Trophoblast cell (in vitro differentiated cells and primary cell): Measurements from ENCODE around the gene RHOT2. TPM values are rescaled to one million over a fixed set of nuclear protein-coding genes. Genes with fewer than 3 reads are reported as not detected.

Experiments used
- DNase-seq, 2 donors: peaks; one replicate each; pipeline ENCODE4 v3.0.0-alpha.2; 2016
- H2AFZ ChIP-seq: 2 replicates; pipeline ENCODE4 v1.6.1; 2013; ENCODE audit warnings: low read length, moderate library complexity, mild to moderate bottlenecking; ENCODE audit not compliant: insufficient read depth, poor library complexity
- H2AK5ac ChIP-seq: 2 replicates; pipeline ENCODE4 v1.6.1; 2013; ENCODE audit warnings: mild to moderate bottlenecking, low read length
- H2BK120ac ChIP-seq: 2 replicates; pipeline ENCODE4 v1.6.1; 2013; ENCODE audit warnings: low read length, mild to moderate bottlenecking, moderate library complexity; ENCODE audit not compliant: insufficient read depth, poor library complexity
- H2BK12ac ChIP-seq: 2 replicates; pipeline ENCODE4 v1.6.1; 2013; ENCODE audit warnings: mild to moderate bottlenecking, low read length, moderate library complexity
- H2BK5ac ChIP-seq: 2 replicates; pipeline ENCODE4 v1.6.1; 2013; ENCODE audit warnings: low read length, low read depth, moderate library complexity, mild to moderate bottlenecking; ENCODE audit not compliant: poor library complexity
- H3K14ac ChIP-seq: 2 replicates; pipeline ENCODE4 v1.6.1; 2013; ENCODE audit warnings: mild to moderate bottlenecking, low read length
- H3K18ac ChIP-seq: 2 replicates; pipeline ENCODE4 v1.6.1; 2013; ENCODE audit warnings: mild to moderate bottlenecking, low read length
- H3K23ac ChIP-seq: 2 replicates; pipeline ENCODE4 v1.6.1; 2013; ENCODE audit warnings: low read length
- H3K27ac ChIP-seq: 2 replicates; pipeline ENCODE4 v1.5.1; 2013; ENCODE audit warnings: low read depth, mild to moderate bottlenecking, inconsistent platforms, low read length, moderate library complexity
- H3K27me3 ChIP-seq: 2 replicates; pipeline ENCODE4 v1.6.1; 2013; ENCODE audit warnings: inconsistent platforms, mild to moderate bottlenecking, low read length, moderate library complexity; ENCODE audit not compliant: insufficient read depth
- H3K36me3 ChIP-seq, 2 experiments: 1 replicate in 1 of 2; 2 replicates in 1 of 2; pipeline ENCODE4 v1.6.1; 2013; ENCODE audit warnings: low read length in 2 of 2, mild to moderate bottlenecking in 2 of 2, moderate library complexity in 1 of 2; ENCODE audit not compliant: insufficient read depth in 2 of 2, control insufficient read depth in 1 of 2
- H3K4ac ChIP-seq: 2 replicates; pipeline ENCODE4 v1.6.1; 2013; ENCODE audit warnings: low read depth, mild to moderate bottlenecking, low read length, moderate library complexity
- H3K4me1 ChIP-seq, 2 experiments: 1 replicate in 1 of 2; 2 replicates in 1 of 2; pipeline ENCODE4 v1.6.1; 2013; ENCODE audit warnings: low read length in 2 of 2, mild to moderate bottlenecking in 2 of 2, moderate library complexity in 1 of 2; ENCODE audit not compliant: insufficient read depth in 2 of 2, control insufficient read depth in 1 of 2
- H3K4me2 ChIP-seq: 2 replicates; pipeline ENCODE4 v1.6.1; 2013; ENCODE audit warnings: inconsistent platforms, mild to moderate bottlenecking, low read length, moderate library complexity
- H3K4me3 ChIP-seq: 2 replicates; pipeline ENCODE4 v1.5.1; 2013; ENCODE audit warnings: mild to moderate bottlenecking, low read depth, low read length, inconsistent platforms
- H3K79me1 ChIP-seq: one replicate; pipeline ENCODE4 v1.6.1; 2013; ENCODE audit warnings: low read length
- H3K79me2 ChIP-seq: 2 replicates; pipeline ENCODE4 v1.6.1; 2013; ENCODE audit warnings: low read length, mild to moderate bottlenecking; ENCODE audit not compliant: control insufficient read depth, insufficient read depth, poor library complexity
- H3K9ac ChIP-seq: 2 replicates; pipeline ENCODE4 v1.6.1; 2013; ENCODE audit warnings: mild to moderate bottlenecking, low read length
- H3K9me3 ChIP-seq: 2 replicates; pipeline ENCODE4 v1.6.1; 2013; ENCODE audit warnings: low read depth, mild to moderate bottlenecking, control low read depth, inconsistent platforms, low read length; ENCODE audit not compliant: insufficient read depth
- H4K12ac ChIP-seq: 2 replicates; pipeline ENCODE4 v1.6.1; 2013; ENCODE audit warnings: low read depth, mild to moderate bottlenecking, low read length, moderate library complexity
- H4K8ac ChIP-seq: 2 replicates; pipeline ENCODE4 v1.6.1; 2013; ENCODE audit warnings: low read depth, mild to moderate bottlenecking, low read length, moderate library complexity
- H4K91ac ChIP-seq: one replicate; pipeline ENCODE4 v1.6.1; 2013; ENCODE audit warnings: low read depth, mild to moderate bottlenecking, low read length, moderate library complexity
- WGBS: extraction: QIAGEN DNeasy Blood & Tissue Kit; methylation state at CpG from one replicate; pipeline ENCODE4 v1.1.7; 2013; ENCODE audit warnings: missing lambda C conversion rate; ENCODE audit not compliant: insufficient read length, insufficient coverage; ENCODE audit errors: extremely low coverage; 5-methylcytosine and 5-hydroxymethylcytosine counted together
- polyA plus RNA-seq: library from polyadenylated mRNA; stranded (reverse); fragments of 200-250 nt; gene quantifications from 2 replicates; pipeline ENCODE4 v1.2.3, GENCODE V29; 2013

RHOT2 gene
- 74.5 and 75.8 TPM in 2 replicates for polyA plus RNA-seq

GRCh38 chr16:667780-668518 is at the start of gene RHOT2:
Gene RHOT2 (plus strand): TSS chr16:668132. CDS start chr16:668200, 68 bp downstream.
- H3K36me3 ChIP-seq = peaks cover 41 to 44% of the 10 kb centered on the region in 2 experiments
- H3K23ac ChIP-seq = no peak within 1 kb of the TSS
- no peaks in the 10 kb centered on the region for H3K27me3 ChIP-seq
- H3K79me2 ChIP-seq = peaks cover 8% of the 10 kb centered on the region
- no peaks in the 10 kb centered on the region for H3K9me3 ChIP-seq
- H2AFZ ChIP-seq = peak within 1 kb of the TSS; percentile 61
- peak within 1 kb of the TSS; percentile 90 for H3K9ac ChIP-seq
- peak within 1 kb of the TSS; percentile 67 for H3K4me2 ChIP-seq
- H3K18ac ChIP-seq = peak within 1 kb of the TSS; percentile 77
- no peak within 1 kb of the TSS for H3K27ac ChIP-seq
- peak; percentile 92 to 97 for DNase-seq
- peak within 1 kb of the TSS; percentile 87 for H4K8ac ChIP-seq
- H4K12ac ChIP-seq = peak within 1 kb of the TSS; percentile 85
- H3K14ac ChIP-seq = peak within 1 kb of the TSS; percentile 90
- peak within 1 kb of the TSS; percentile 51 for H2BK5ac ChIP-seq
- peak within 1 kb of the TSS; percentile 97 for H3K4ac ChIP-seq
- H4K91ac ChIP-seq = peak within 1 kb of the TSS; percentile 93
- H3K4me3 ChIP-seq = peak within 1 kb of the TSS; percentile 98
- peak within 1 kb of the TSS; percentile 5 for H2BK12ac ChIP-seq
- peaks cover 5% of the 10 kb centered on the region for H3K79me1 ChIP-seq
- peaks cover 7% of the 10 kb centered on the region in 2 experiments for H3K4me1 ChIP-seq
- peak within 1 kb of the TSS; percentile 87 for H2BK120ac ChIP-seq
- peak within 1 kb of the TSS; percentile 91 for H2AK5ac ChIP-seq
- no CpG with 5 or more reads among the region's 78 CpGs for WGBS

- Histone ChIP-seq H2BK5ac (no peak overlapping the region), H3K4me2 (no peak overlapping the region), H3K18ac (no peak overlapping the region), H3K9ac (no peak overlapping the region), H3K27ac (no peak overlapping the region), H3K9me3 (no peaks in the 10 kb centered on the region), H3K4me3 (no peak overlapping the region), H4K91ac (no peak overlapping the region), H2BK12ac (no peak overlapping the region), H3K14ac (no peak overlapping the region), H4K8ac (no peak overlapping the region), H3K79me2 (no peaks in the 10 kb centered on the region), H2AK5ac (no peak overlapping the region), H3K4me1 (peaks cover 13 to 15% of the 10 kb centered on the region in 2 experiments), H3K27me3 (no peaks in the 10 kb centered on the region), H3K36me3 (peaks cover 10 to 12% of the 10 kb centered on the region in 2 experiments), H4K12ac (no peak overlapping the region), H2AFZ (no peak overlapping the region), H3K23ac (no peak overlapping the region), H3K4ac (no peak overlapping the region), H2BK120ac (no peak overlapping the region), H3K79me1 (peaks cover 4% of the 10 kb centered on the region)
- no peak for DNase-seq
- WGBS = no CpG with 5 or more reads among the region's 20 CpGs
These were observed 48.3 kb upstream of the RHOT2 start for GRCh38 chr16:619476-620100.

GRCh38 chr16:620700-621525 is 47.0 kb upstream of the RHOT2 start:
- Histone ChIP-seq H2AFZ (no peak overlapping the region), H3K79me1 (peaks cover 4% of the 10 kb centered on the region), H2AK5ac (no peak overlapping the region), H3K4me3 (no peak overlapping the region), H3K36me3 (peaks cover 14 to 18% of the 10 kb centered on the region in 2 experiments), H3K4ac (no peak overlapping the region), H4K91ac (no peak overlapping the region), H3K4me2 (no peak overlapping the region), H2BK12ac (no peak overlapping the region), H3K23ac (no peak overlapping the region), H2BK5ac (no peak overlapping the region), H3K79me2 (no peaks in the 10 kb centered on the region), H3K9ac (no peak overlapping the region), H3K4me1 (peaks cover 13 to 16% of the 10 kb centered on the region in 2 experiments), H3K9me3 (no peaks in the 10 kb centered on the region), H4K8ac (no peak overlapping the region), H3K18ac (no peak overlapping the region), H3K27me3 (no peaks in the 10 kb centered on the region), H4K12ac (no peak overlapping the region), H2BK120ac (no peak overlapping the region), H3K27ac (no peak overlapping the region), H3K14ac (no peak overlapping the region)
- peak in 1 of 2 donors; percentile 67 for DNase-seq
- WGBS = no CpG with 5 or more reads among the region's 41 CpGs

GRCh38 chr16:621526-622105 is 46.3 kb upstream of the RHOT2 start:
- no peak overlapping the region for H2AK5ac ChIP-seq
- no peak overlapping the region for H2BK5ac ChIP-seq
- H3K23ac ChIP-seq = no peak overlapping the region
- no peak overlapping the region for H3K9ac ChIP-seq
- no peaks in the 10 kb centered on the region for H3K79me2 ChIP-seq
- no peak overlapping the region for H4K91ac ChIP-seq
- H3K18ac ChIP-seq = no peak overlapping the region
- no peak overlapping the region for H3K4me3 ChIP-seq
- peaks cover 3% of the 10 kb centered on the region for H3K9me3 ChIP-seq
- no CpG with 5 or more reads among the region's 21 CpGs for whole genome bisulfite sequencing
- no peak for DNase-seq
- H3K4me2 ChIP-seq = no peak overlapping the region
- no peak overlapping the region for H4K8ac ChIP-seq
- peaks cover 13 to 20% of the 10 kb centered on the region in 2 experiments for H3K4me1 ChIP-seq
- H2AFZ ChIP-seq = no peak overlapping the region
- H3K27ac ChIP-seq = no peak overlapping the region
- H3K79me1 ChIP-seq = peaks cover 4% of the 10 kb centered on the region
- no peak overlapping the region for H3K4ac ChIP-seq
- no peak overlapping the region for H2BK120ac ChIP-seq
- no peak overlapping the region for H3K14ac ChIP-seq
- no peak overlapping the region for H2BK12ac ChIP-seq
- H3K36me3 ChIP-seq = peaks cover 20 to 23% of the 10 kb centered on the region in 2 experiments
- H4K12ac ChIP-seq = no peak overlapping the region
- H3K27me3 ChIP-seq = no peaks in the 10 kb centered on the region
